GM19452 (cell line): ENCODE data around the gene EMC8.

Experiments
- ATAC-seq: cut with Tn5 transposase; IDR thresholded peaks from one replicate; pipeline ENCODE4 v1.9.1; 2021; ENCODE audit not compliant: unreplicated experiment

The EMC8 gene

DNA sequence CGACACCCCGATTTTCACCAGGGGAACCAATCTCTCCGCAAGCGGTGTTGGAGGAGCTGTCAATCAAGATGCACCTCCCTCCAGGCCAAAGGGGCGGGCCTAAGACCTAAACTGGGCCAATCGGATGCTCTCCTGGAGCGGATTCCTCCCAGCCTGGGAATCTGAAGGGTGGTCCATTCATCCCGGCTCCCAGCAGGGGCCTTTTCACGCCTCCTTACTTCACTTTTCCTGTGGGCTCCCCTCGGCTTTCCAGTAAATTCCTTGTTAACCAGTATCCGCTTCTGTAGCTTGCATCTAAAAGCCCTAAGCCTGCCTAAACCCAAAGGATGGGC is 65.5 kb downstream of the EMC8 start:
- ATAC-seq = no peak

DNA sequence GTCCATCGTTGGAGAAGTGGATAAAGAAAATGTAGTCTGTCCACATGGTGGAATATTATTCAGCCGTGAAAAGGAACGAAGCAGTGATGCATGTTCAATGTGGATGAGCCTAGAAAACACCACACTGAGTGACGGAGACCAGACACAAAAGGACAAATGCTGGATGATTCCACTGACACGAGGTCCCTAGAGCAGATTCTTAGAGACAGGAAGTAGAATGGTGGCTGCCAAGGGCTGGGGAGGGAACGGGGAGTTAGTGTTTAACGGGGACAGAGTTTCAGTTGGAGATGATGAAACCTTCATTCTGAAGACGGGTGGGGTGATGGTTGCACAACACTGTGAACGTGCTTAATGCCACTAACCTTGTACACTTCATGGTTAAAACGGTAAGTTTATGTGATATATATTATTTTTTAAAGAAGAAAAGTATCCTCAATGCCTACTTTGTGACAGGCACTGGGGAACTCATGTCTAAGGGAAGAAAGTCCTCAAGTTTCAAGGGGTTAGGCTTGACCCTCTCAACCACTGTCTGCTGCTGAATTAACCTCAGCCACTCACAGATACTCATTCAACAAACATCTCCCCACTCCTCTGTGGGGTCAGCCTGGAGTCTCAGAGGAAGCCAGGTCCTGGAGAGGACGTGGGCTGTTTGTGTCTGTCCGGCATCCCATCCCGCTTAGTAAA is 66.0 kb downstream of the EMC8 start:
- no peak for ATAC-seq

DNA sequence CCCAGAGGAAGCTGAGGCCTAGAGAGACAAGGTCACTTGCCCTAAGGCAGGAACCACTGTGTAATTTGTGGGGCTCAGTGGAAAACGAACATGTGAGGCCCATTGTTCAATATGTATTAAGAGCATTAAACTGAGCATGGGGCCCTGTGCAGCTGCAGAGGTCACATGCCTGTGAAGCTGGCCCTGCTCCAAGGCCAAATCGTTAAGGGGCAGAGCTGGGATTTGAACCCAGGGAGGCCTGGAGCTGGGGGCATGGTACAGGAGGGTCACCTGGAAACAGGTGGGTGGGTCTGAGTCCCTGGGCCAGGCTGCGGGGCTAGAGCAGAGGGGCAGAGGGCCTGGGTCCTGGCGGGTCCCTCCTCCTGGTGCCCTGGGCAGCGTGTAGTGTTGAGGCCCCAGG is 68.2 kb downstream of the EMC8 start:
- no peak for ATAC-seq

DNA sequence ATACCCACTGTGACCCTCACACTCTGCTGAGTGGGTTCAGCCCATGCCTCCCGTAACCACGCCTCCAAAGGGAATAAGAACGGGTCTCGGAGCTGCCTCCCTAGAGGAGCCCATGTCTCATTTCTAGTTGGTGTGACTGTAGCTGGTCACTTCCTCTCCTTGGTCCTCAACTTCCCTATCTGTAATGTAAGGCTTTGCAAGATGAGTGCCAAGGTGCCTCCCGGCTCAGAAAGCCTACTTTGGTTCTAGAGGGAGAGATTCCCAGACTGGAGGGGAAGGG is 69.2 kb downstream of the EMC8 start:
- ATAC-seq = no peak

DNA sequence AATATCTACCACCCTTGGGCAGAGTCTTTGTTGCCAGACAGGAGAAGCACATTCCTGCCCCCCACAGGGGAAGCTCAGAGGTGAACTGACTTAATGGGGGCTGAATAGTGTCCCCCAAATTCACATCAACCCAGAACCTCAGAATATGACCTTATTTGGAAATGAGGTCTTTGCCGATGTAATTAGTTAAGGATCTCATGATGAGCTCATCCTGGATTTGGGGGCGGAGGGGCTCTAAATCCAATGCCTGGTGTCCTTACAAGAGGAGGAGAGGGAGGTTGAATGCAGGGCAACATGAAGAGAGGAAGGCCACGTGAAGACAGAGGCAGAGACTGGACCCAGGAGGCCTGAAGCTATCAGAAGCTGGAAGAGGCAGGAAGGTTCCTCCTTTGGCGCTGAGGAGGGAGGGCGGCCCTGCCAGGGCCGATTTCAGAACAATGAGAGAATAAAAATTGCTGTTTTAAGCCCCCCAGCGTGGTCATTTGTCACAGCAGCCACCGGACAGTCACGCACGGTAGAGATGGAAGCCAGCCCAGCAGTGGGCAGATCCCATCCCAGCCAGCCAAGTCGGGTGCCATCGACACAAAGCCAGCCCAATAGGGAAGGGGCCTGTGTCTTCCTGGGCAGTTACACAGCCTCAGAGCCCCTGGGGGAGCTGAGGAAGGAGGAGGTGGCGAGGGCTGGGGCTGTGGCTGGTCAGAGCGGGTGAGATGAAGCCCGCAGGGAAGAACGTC is 69.7 kb downstream of the EMC8 start:
- no peak for ATAC-seq

DNA sequence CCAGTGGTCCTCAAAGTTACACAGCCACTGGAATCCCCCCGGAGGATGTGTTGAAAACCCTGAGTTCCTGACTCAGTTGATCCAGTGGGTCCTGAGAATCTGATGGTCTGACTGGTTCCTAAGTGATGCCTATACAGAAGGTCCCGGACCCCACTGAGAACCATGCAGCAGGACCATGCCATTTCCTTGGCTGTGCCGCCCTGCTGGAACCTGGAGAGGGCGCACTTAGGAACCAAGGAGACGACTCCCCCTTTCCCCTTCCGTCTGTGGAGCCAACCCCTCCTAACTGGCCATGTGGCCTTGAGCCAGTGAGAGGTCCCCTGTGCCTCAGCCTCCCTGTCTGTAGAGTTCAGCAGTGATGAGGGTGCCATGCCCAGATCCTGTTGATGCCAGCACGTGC is 70.5 kb downstream of the EMC8 start:
- no peak for ATAC-seq
